ENCODE measurements around the gene TFAP2C.
A peak's percentile ranks its signal among the peaks of the same experiment; 100 is the strongest.
"Not testable (repeated sequence)": the region's sequence is repeated elsewhere in the genome, so short reads cannot be mapped to it uniquely, and the experiment has no call there.

Gene TFAP2C

DNA sequence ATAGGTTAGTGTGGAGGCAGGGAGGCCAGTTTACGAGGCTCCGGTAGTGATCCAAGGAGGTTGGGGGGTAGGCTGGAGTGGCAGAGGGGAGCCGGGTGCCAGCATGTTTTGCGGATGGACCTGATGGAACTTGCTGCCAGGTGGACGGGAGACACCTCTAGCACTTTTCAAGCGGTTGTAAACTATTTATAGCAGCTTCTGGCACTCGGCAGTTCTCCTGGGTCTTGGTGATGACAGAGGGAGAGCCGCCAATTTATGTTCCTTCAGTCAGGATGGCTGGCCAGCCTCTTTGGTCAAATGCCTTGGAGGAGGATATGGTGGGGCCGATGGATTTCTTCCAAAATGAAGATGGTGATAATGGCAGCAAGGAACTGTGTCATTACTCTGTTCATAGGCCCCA, 28.8 kb downstream of the TFAP2C start:
- DNase-seq, result no peak

DNA sequence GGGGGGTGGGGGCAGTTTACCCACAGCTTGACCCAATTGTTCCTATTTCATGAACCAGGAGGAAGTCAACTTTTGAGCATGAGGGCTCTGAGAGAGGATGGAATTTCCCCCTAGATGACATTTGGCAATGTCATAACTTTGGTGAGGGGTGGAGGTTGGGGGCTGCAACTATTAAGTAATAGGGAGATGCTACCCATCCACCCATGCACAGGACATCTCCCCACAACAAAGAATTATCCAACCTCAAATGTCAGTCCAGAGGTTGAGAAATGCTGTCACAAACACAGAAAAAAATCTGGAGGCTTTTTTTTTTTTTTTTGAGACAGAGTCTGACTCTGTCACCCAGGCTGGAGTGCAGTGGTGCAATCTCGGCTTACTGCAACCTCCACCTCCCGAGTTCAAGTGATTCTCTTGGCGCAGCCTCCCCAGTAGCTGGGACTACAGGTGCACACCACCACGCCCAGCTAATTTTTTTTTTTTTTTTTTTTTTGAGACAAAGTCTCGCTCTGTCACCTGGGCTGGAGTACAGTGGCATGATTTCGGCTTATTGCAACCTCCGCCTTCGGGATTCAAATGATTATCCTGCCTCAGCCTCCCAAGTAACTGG, 29.3 kb downstream of the TFAP2C start:
- DNase-seq, result not testable (repeated sequence)

- DNase-seq, result no peak
These were observed 34.6 kb downstream of the TFAP2C start for GRCh38 chr20:56663660-56664059.

- no peak for DNase-seq
These were observed 35.7 kb downstream of the TFAP2C start for GRCh38 chr20:56664796-56665195.

- DNase-seq, result no peak
These were observed 36.7 kb downstream of the TFAP2C start for GRCh38 chr20:56665806-56666205.

DNA sequence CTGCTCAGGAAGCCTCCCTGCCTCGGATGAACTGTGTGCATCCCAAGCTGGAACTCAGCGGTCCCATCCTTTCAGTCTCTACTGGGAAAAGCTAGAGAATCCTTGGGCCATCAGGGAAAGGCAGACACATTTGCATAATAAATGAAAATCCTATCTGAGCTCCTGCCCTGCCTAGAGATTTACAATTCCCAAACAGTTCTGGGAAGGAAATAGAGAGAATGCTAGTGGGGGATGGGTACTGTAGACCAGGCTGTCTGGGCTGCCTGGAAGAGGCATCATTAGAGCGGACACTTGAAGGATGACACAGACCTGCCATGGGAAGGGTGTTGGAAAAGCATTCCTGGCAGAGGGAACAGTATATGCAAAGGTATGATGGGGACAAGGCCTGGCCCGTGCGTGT, 44.3 kb downstream of the TFAP2C start:
- no peak for DNase-seq

DNA sequence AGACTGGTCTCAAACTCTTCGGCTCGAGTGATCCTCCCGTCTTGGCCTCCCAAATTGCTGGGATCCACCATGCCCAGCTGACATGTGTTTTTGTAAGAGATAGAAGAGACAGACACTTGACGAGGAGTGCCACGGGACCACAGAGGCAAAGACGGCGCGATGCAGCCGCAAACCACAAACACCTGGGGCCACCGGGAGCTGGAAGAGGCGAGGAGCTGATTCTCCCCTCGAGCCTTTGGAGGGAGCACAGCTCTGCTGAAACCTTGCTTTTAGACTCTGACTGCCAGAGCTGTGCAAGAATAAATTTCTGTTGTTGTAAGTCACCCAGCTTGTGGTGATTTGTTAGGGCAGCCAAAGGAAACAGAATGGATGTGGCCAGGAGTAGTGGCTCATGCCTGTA, 46.9 kb downstream of the TFAP2C start:
- DNase-seq, result no peak

GRCh38 chr20:56676679-56677078, 47.6 kb downstream of the TFAP2C start:
- DNase-seq, result no peak

DNA sequence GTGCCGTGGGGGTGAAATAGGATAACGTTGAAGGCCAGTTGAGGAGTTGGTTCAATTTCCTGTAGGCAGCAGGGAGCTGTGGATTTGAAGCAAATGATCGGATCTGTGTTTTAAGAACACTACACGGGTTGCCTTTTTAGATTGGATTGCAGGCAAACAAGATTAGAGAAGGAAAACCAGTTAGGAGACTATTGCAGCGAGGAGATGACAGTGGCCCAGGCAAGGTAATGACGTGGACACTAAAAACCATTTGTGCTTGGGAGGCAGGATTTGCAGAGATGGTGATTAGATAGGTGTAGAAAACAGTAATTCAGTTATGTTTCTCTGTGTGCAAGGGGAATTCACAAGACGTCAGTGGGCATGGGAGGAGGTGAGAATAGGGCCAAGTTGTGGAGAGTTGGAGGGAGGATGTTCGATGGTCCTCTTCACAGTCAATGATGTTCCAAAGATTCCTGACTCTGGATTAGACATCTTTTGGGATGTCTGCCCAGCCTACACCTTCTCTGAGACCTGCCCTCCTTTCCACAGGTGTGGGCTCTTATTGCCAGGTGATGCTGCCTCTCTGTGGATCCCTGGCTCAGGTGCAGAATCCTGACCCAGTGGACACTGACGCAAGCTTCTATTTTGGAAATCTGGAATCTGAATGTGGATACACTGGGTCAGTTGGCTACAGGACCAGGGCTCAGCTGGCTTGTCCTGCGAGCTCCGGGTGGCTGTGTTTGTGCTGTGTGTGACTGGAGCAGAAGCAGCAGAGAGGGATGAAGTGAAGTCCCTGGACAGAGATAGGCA, 54.2 kb downstream of the TFAP2C start:
- DNase-seq, result peak; percentile 75

DNA sequence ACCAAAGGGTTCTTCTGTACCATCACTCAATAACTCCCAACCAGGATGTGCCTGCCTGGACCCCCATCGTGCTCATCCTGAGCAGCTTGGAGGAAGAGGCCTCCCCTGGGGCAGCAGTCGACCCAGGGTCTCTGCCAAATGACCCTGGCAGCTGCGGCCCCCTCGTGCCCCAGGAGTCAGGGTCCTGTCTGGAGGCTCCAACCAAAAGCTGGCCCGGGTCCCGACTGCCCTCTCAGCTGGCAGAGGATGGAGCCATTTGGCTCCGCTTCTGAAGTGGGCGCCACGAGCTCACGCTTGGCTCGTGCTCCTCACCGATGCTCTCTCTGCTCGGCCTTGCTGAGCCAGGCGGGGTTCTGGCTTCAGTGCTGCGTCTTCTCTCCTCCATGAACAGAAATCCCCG, 56.8 kb downstream of the TFAP2C start:
- DNase-seq, result no peak

DNA sequence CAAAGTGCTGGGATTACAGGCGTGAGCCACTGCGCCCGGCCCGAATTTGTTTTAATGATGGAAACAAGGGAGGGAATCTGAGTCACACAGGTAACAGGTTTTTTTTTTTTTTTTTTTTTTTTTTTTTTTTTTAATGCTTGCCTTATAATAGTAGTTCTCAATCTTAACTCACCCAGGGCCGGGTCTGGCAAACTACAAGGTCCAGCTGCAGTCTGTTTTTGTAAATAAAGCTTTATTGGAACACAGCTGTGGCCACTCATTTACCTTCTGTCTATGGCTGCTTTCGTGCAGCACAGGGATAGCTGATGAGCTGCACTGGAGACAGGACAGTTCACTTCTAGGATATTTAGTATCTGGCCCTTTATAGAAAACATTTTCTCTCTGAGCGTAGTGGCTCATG, 58.0 kb downstream of the TFAP2C start:
- no peak for DNase-seq

- DNase-seq, result no peak
These were observed 59.0 kb downstream of the TFAP2C start for GRCh38 chr20:56688106-56688505.

Data from NCI-H82 (cell line).